GM21717 (cell line): ENCODE results near the gene PAXX.

ENCODE experiments used
- ATAC-seq: cut with Tn5 transposase; IDR thresholded peaks from one replicate; pipeline ENCODE4 v1.9.1; 2021; ENCODE audit warnings: mild to moderate bottlenecking, moderate library complexity; ENCODE audit not compliant: unreplicated experiment

The PAXX gene

DNA sequence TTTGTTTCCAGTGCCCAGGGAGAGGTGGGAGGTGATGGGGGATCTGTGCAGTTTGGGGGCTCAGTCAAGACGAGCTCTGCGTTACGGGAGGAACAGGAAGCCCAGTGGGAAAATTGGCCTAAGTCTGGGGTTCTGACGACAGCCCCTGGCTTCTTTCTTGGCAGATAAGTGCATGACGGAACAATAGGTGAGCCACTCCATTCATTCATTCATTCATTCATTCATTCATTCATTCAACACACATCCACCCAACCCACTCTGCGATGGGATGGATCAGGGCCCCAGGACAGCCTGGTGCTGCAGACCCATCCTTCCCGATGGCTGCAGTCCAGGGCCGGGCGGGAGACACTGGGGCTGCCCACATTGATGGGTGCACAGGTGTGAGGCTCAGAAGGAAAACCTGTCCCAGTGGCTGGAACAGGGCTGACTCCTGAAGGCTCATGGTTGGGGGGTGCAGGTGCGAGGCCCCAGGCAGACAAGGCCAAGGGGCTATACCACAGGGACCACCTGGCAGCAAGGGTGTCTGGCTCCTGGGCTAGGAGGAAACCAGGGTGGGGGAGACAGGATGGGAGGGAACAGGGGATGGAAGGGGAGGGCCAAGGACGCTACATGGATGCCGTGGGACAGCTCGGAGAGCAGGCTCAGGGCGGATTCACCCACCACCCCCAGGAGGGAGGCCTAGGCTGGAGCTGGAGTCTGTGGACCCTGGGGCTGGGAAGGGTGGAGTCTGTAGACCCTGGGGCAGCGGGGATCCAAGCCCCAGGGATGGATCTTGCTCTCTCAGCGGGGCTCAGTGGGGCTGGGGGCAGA lies 11.3 kb upstream of the PAXX start:
- ATAC-seq, result no peak

- ATAC-seq, result no peak
Observed at GRCh38 chr9:136981588-136982231, 10.5 kb upstream of the PAXX start.

GRCh38 chr9:136982232-136983051 lies 9.8 kb upstream of the PAXX start, which contains the start of gene LCNL1:
LCNL1 (plus strand) TSS chr9:136982993; CDS start chr9:136983587, 594 bp downstream.
- ATAC-seq, result no peak

GRCh38 chr9:136983167-136983566 lies 9.1 kb upstream of the PAXX start:
- ATAC-seq, result no peak

DNA sequence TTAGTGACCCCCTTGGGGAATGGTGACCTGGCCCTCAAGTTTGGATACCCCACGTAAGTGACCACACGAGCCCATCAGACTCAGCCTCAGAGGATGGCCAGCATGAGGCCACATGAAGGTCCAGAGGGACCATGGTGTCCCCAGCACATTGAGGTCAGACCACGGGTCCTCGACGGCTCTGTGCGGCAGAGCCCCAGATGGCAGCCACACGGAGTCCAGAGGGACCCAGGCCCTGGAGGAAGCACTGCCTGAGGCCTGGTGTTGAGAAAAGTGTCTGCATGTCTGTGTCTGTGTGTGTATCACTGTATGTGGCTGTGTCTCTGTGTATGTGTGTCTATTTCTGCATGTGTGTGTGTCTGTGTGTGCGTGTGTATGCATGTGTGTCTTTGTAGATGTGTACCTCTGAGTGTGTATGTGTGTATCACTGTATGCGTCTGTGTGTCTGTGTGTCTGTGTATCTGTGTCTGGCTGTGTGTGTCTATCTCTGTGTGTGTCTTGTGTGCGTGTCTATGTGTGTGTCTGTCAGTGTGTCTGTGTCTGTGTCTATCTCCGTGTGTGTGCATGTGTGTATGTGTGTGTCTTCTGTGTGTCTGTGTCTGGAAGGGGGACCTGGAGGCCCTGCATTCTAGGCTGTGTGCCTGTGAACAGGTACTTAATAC lies 8.4 kb upstream of the PAXX start:
- no peak for ATAC-seq

- ATAC-seq, result no peak
Observed at GRCh38 chr9:136984464-136985026, 7.7 kb upstream of the PAXX start.

DNA sequence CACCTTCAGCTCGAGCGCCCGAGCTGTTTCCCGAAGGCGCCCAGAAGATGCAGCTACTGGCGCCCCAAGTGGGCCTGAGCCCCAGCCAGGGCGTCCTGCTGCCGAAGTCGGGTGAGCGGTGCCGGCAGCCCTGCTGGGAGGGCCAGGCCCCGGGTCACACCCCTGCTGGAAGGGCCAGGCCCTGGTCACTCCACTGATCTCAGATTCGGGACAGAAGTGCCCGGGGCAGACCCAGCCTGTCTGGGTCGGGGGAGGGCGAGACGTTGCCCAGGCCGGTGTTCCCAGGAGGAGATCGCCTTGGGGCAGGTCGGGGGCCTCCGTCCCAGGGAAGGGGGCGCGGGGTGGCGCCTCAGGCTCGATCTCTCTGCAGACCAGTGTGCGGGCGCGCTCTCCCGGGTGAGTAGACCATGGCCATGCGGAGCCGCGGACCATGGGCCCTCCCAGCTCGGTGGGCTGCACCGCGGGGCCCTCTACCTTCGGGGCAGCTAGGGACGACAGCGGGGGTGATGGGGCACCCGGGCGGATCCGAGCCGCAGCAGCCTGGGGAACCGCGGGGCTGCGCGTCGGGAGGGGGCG lies 7.1 kb upstream of the PAXX start:
- ATAC-seq, result no peak

DNA sequence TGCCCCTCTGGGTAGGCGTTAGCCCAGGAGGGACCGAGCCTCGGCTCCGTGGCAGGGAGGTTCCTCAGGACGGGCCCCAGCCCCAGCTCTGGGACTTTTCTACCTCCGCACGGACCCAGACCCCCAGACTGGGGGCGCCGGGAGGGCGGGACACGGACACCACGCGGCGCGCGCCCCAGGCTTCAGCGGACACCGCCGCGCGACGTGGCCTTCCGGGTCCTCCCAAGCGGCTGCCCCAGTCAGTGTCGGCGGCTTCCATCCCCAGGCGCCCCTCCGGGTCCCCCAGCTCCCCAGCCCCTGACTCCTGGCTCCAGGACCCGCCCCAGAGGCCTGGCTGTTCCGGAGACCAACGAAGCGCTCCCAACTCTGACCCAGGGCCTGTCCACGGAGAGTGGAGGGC lies 6.4 kb upstream of the PAXX start:
- ATAC-seq, result no peak

DNA sequence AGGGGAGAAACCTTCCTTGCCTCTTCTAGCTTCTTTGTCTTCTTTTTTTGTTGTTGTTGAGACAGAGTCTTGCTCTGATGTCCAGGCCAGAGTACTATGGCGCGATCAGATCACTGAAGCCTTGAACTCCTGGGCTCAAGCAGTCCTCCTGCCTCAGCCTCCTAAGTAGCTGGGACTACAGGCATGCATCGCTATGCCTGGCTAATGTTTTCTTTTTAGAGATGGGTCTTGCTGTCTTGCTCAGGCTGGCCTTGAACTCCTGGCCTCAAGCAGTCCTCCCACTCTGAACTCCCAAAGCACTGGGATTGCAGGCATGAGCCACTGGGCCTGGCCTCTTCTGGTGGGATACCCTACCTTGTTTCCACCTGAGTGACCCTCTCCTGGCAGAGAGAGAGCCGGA lies 3.4 kb upstream of the PAXX start:
- no peak for ATAC-seq

- ATAC-seq, result no peak
Observed at GRCh38 chr9:136990242-136990911, 1.8 kb upstream of the PAXX start.

GRCh38 chr9:136992819-136993369 lies 672 bp downstream of the PAXX start:
- ATAC-seq, result peak; percentile 3

GRCh38 chr9:136994180-136994887 lies 2.1 kb downstream of the PAXX start:
- ATAC-seq, result no peak

- no peak for ATAC-seq
Observed at GRCh38 chr9:136994888-136995230, 2.6 kb downstream of the PAXX start.

DNA sequence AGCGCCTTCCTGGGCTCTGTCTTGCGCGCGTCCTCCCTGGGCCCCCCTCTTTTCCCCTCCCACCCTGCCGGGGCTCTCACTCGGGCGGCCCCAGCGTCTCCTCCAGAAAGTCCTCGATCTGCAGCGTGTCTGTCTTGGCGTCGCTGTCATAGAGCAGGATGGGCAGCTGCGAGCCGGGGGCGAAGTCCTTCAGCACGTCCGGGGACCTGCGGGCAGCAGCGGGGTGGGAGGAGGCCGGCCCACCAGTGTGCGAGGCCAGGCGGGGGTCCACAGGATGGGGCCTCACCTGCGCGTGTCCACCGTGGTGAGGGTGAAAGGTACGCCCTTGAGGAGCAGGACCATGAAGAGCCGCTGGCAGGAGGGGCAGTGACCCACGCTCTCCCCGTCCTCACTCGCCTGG lies 3.1 kb downstream of the PAXX start:
- no peak for ATAC-seq

- no peak for ATAC-seq
Observed at GRCh38 chr9:136995772-136996311, 3.6 kb downstream of the PAXX start.

GRCh38 chr9:136996361-136997292 lies 4.4 kb downstream of the PAXX start, which contains the start of gene CLIC3:
CLIC3 (minus strand) TSS chr9:136996568; CDS start chr9:136996543, 25 bp downstream.
- no peak for ATAC-seq

DNA sequence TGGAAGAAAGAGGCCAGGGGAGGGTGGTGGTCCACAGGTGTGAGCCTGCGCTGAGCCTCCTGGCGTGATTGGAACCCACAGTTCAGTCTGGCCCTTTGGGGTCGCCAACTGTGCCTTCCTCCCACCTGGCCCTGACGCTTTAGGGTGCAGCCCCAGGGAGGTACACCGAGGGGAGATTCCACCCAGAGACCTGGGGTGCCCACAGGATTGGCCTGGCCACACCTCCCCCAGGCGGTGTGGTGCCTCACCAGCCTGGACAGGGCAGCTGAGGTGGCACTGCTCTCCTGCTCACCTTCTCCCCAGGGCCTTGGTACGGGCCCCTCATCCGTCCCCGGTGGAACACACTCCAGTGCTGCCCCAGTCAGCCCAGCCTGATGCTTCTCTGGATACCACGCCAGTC lies 5.1 kb downstream of the PAXX start:
- ATAC-seq, result no peak

DNA sequence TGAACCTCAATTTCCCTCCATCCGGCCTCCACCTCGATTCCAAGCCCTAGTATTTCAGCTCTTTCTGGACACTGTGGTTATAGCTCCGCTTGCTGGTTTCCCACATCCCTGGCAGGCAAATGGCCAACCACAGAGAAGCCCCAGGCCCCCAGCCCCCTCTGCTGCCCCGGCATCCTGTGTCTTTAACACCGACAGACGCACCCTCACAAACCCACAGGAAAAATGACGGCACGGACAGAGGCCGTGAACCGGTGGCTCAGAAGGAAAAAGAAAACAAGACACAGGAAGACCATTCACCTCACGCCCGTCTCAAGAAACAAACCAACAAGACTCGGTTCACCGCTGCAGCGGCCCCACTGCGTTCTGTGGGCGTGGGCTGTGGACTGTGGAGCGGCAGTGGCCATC lies 5.6 kb downstream of the PAXX start:
- ATAC-seq, result no peak
